ENCODE data around the gene MYMX. TPM values are rescaled to one million over a fixed set of nuclear protein-coding genes. Genes with fewer than 3 reads are reported as not detected.
"Not testable (repeated sequence)": the region's sequence is repeated elsewhere in the genome, so short reads cannot be mapped to it uniquely, and the experiment has no call there.

MYMX gene
- total RNA-seq, 3 donors from 2014 or later: 0.39 TPM; not detected in 2

DNA sequence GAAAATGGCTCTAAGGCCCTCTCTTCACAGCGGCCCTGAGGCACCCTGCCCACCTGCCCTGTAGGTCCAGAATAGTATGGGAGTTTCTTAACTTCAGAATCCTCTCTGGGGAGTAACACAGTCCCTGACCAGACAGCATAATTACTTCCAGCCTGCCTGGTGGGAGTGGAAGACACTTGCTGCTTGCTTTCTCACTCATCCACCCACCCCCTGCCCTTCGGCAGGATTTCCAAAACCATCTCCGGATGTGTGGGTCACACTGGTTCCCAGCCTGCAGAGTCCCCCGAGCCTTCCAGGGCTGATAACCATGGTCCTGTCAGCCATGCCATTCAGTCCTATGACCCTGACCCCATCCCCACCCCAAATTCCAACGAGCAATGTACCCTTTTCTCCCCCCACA, 12.1 kb downstream of the MYMX start:
- Histone ChIP-seq H3K4me3 (no peak overlapping the region), H3K36me3 (ENCODE audit: low read depth) (no peaks in the 10 kb centered on the region), H3K4me1 (ENCODE audit: low read depth) (peaks cover 6% of the 10 kb centered on the region), H3K9me3 (no peaks in the 10 kb centered on the region)
- TF ChIP-seq, protein P1, sequence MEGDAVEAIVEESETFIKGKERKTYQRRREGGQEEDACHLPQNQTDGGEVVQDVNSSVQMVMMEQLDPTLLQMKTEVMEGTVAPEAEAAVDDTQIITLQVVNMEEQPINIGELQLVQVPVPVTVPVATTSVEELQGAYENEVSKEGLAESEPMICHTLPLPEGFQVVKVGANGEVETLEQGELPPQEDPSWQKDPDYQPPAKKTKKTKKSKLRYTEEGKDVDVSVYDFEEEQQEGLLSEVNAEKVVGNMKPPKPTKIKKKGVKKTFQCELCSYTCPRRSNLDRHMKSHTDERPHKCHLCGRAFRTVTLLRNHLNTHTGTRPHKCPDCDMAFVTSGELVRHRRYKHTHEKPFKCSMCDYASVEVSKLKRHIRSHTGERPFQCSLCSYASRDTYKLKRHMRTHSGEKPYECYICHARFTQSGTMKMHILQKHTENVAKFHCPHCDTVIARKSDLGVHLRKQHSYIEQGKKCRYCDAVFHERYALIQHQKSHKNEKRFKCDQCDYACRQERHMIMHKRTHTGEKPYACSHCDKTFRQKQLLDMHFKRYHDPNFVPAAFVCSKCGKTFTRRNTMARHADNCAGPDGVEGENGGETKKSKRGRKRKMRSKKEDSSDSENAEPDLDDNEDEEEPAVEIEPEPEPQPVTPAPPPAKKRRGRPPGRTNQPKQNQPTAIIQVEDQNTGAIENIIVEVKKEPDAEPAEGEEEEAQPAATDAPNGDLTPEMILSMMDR (IDR thresholded peaks at IDR 0.05): no peak
- DNase-seq (no peak), ATAC-seq (no peak)
- intact Hi-C loops (cut with DNase I, micrococcal nuclease): no loop called here

DNA sequence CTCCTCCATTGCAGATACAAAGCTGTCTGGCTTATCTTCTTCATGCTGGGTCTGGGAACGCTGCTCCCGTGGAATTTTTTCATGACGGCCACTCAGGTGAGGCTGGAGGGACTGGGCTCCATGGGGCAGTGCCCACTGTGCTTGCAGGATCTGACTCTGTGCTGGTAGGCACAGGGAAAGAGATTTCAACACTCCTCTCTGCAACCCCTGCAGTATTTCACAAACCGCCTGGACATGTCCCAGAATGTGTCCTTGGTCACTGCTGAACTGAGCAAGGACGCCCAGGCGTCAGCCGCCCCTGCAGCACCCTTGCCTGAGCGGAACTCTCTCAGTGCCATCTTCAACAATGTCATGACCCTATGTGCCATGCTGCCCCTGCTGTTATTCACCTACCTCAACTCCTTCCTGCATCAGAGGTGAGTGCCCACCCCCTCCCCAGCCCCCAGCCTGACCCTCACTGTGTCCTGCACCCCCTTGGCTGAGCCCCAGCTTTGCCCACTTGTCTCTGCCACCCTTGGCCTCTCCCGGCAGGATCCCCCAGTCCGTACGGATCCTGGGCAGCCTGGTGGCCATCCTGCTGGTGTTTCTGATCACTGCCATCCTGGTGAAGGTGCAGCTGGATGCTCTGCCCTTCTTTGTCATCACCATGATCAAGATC, 12.8 kb downstream of the MYMX start:
- Histone ChIP-seq H3K4me1 (ENCODE audit: low read depth) (peaks cover 3% of the 10 kb centered on the region), H3K4me3 (no peak overlapping the region), H3K36me3 (ENCODE audit: low read depth) (no peaks in the 10 kb centered on the region), H3K9me3 (no peaks in the 10 kb centered on the region)
- DNase-seq (no peak), ATAC-seq (no peak)
- intact Hi-C loops (cut with DNase I, micrococcal nuclease): loop anchor here in 1 of 2 donors (10.0 kb wide), 1 partner anchor 55 kb away; no protein-coding TSS in a partner anchor
- TF ChIP-seq, protein P1 (IDR thresholded peaks at IDR 0.05): no peak

DNA sequence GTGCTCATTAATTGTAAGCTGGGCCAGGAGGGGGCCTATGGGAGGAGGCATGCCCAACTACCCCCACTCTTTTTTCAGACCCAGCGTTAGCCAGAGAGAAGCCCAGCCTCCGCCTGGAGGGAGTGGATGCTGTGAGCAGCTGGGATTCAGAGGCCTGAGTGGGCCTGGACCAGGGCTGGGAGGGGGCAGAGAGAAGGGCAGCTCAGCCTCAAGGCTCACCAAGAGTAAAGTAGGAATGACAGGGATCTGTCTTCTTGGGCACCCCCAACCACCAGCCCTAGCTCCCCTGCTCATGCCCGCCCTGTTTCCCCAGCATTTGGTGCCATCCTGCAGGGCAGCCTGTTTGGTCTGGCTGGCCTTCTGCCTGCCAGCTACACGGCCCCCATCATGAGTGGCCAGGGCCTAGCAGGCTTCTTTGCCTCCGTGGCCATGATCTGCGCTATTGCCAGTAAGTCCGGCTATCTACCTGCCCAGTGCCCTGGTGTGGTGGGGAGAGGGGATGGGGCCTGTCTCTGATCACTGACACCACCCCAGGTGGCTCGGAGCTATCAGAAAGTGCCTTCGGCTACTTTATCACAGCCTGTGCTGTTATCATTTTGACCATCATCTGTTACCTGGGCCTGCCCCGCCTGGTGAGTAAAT, 13.4 kb downstream of the MYMX start:
- Histone ChIP-seq H3K4me1 (ENCODE audit: low read depth) (peaks cover 9% of the 10 kb centered on the region), H3K9me3 (no peaks in the 10 kb centered on the region), H3K4me3 (no peak overlapping the region), H3K36me3 (ENCODE audit: low read depth) (no peaks in the 10 kb centered on the region)
- DNase-seq: no peak
- intact Hi-C loops (cut with DNase I, micrococcal nuclease): loop anchor here in 1 of 2 donors (10.0 kb wide), 1 partner anchor 55 kb away; no protein-coding TSS in a partner anchor
- ATAC-seq: no peak
- TF ChIP-seq, protein P1 (IDR thresholded peaks at IDR 0.05): no peak

DNA sequence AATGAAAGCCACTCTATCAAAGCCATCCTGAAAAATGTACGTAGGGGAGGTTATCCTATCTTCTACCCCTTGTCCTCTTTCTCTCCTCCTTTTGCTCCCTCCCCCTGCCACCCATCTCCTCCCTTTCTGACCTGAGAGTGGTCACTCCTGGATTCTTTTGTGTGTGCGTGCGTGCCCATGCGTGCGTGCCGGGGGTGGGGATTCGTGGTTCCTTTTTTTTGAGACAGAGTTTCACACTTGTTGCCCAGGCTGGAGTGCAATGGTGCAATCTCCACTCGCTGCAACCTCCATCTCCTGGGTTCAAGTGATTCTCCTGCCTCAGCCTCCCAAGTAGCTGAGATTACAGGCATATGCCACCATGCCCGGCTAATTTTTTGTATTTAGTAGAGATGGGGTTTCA, 14.7 kb downstream of the MYMX start:
- not testable (repeated sequence) for DNase-seq; H3K9me3 ChIP-seq; H3K4me3 ChIP-seq; ATAC-seq; H3K36me3 ChIP-seq (ENCODE audit: low read depth); H3K4me1 ChIP-seq (ENCODE audit: low read depth)
- intact Hi-C loops (cut with DNase I, micrococcal nuclease): loop anchor here in 1 of 2 donors (10.0 kb wide), 1 partner anchor 57 kb away; no protein-coding TSS in a partner anchor

DNA sequence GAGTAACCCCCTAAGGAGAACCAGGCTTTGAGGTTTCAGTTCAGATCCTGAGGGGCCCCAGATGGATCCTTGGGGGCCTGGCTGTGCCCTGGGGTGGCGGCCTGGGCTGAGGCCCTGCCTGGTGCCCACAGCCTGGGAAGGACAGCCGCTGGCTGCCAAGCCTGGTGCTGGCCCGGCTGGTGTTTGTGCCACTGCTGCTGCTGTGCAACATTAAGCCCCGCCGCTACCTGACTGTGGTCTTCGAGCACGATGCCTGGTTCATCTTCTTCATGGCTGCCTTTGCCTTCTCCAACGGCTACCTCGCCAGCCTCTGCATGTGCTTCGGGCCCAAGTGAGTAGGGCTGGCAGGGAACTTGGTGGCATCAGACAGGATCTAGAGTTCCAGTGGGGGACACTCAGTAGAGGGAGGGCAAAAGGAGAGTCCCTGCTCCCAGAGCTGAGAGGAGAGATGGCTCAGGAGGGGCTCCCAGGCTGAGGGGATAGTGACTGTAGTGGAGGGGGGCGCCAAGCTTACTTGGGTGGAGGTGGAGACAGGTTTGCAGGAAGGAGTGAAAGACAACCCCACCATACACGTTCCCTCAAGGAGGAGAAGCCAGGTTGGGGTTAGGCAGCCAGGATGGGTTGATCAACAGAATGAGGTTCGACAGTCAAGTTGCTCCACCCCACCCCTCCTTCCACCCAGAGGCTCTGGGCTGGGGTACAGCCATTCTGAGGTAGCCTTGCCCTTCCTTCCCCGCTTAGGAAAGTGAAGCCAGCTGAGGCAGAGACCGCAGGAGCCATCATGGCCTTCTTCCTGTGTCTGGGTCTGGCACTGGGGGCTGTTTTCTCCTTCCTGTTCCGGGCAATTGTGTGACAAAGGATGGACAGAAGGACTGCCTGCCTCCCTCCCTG, 16.2 kb downstream of the MYMX start:
- DNase-seq: no peak
- H3K9me3 ChIP-seq: no peaks in the 10 kb centered on the region

More for the DNA sequence above, 16.2 kb downstream of the MYMX start:
- intact Hi-C loops (cut with DNase I, micrococcal nuclease): loop anchor here in 1 of 2 donors (10.0 kb wide), 1 partner anchor 58 kb away; no protein-coding TSS in a partner anchor
- TF ChIP-seq, protein P1 (IDR thresholded peaks at IDR 0.05): no peak
- no peaks in the 10 kb centered on the region for H3K36me3 ChIP-seq (ENCODE audit: low read depth)
- ATAC-seq: no peak
- H3K4me3 ChIP-seq: no peak overlapping the region
- H3K4me1 ChIP-seq (ENCODE audit: low read depth): peaks cover 13% of the 10 kb centered on the region

All from mucosa of descending colon (tissue), 3 donors.